ENCODE results near the gene OSBPL3.

OSBPL3 gene

GRCh38 chr7:24835643-24836042 is 144.3 kb downstream of the OSBPL3 start:
- no peak for TF ChIP-seq CTCF (IDR thresholded peaks at IDR 0.05; ENCODE audit: low read depth, low read length)
- no peak for DNase-seq (ENCODE audit: extremely low read depth, low read depth)

DNA sequence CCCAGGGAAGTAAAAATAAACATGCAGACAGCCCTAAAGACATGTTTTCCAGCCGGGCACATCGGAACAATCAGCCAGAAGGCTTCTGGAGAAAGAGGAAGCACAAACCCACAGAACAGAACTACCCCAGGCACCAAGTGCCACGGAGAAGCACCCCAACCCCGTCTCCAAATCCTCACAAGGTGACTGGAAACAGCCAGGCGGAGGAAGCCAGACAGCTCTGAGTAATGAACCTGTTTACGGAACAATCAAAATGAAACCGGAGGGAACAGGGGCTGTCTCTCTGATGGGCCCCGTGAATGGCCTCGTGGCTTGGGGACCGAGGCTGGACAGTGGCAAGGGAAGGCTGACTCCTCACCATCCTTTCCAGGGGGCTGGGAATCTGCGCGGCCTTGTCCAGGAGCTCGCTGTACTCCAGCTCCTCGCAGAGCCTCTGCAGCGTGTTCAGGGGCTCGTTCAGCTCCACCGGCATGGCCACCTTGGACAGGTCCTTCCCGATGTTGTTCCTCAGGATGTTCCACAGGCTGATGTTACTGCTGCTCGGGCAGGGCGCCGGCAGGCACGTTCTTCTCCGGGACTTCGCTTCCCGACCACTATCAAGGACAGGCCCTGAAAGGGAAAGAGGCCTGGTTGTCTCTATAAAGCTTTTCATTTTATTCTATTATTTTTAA is 145.7 kb downstream of the OSBPL3 start:
- no peak for TF ChIP-seq CTCF (IDR thresholded peaks at IDR 0.05; ENCODE audit: low read depth, low read length)
- DNase-seq (ENCODE audit: extremely low read depth, low read depth) = no peak

GRCh38 chr7:24833549-24833948 is 146.4 kb downstream of the OSBPL3 start:
- no peak for TF ChIP-seq CTCF (IDR thresholded peaks at IDR 0.05; ENCODE audit: low read depth, low read length)
- DNase-seq (ENCODE audit: extremely low read depth, low read depth) = no peak

DNA sequence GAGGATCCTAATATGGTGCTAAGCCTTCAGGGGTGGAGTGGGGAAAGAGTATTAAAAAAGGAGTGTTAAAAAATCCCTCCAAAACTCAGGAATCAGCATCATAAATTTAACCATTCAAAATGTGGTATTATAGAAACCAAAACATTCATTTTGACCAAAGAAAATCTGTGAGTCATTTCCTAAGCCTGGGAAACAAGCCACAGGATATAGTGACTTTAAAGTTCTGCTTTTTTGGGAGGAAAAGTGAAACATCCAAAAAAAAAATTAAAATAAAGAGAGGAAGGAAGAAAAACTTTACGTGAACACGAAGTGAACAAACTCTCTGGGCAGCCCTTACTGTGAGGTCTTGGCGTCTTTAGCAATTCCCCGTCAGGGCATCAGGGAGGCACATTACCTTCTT is 148.7 kb downstream of the OSBPL3 start:
- no peak for TF ChIP-seq CTCF (IDR thresholded peaks at IDR 0.05; ENCODE audit: low read depth, low read length)
- DNase-seq (ENCODE audit: extremely low read depth, low read depth) = no peak

DNA sequence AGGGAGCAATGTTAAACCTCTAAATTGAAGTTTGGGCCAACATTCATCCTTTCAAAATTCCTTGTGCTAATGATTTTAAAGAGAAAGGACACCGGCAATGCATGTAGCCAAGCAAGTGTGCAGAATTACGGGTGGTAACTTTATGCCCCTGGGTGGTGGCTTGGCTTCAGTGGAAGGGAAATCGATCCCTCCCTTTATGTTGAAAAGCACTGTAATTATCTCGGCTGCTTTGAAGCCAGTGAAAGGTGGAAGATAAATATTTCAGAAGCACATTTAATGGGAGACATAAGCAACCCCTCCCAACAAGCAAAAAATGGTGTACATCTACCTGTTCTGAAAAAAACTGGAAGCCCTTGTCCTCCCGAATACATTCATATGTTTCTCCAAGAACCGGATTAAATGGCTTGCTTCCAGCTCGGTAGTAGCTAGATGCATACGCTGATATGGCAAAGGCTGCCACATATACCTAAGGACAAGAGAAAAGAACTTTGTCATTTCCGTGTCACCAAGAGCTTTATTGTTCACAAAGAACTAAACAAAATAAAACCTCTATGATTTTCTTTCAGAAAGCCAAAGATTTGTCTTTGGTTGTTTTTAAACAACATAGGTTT is 149.4 kb downstream of the OSBPL3 start:
- no peak for TF ChIP-seq CTCF (IDR thresholded peaks at IDR 0.05; ENCODE audit: low read depth, low read length)
- DNase-seq (ENCODE audit: extremely low read depth, low read depth) = no peak

- no peak for TF ChIP-seq CTCF (IDR thresholded peaks at IDR 0.05; ENCODE audit: low read depth, low read length)
- no peak for DNase-seq (ENCODE audit: extremely low read depth, low read depth)
These were observed 150.2 kb downstream of the OSBPL3 start for GRCh38 chr7:24829787-24830186.

GRCh38 chr7:24828891-24829661 is 150.9 kb downstream of the OSBPL3 start:
- DNase-seq (ENCODE audit: extremely low read depth, low read depth) = no peak
- TF ChIP-seq CTCF (IDR thresholded peaks at IDR 0.05; ENCODE audit: low read depth, low read length) = no peak
